GM21576 (cell line): Measurements from ENCODE around the gene PDCD10.

Experiments used
- ATAC-seq: cut with Tn5 transposase; IDR thresholded peaks from one replicate; pipeline ENCODE4 v1.9.1; 2021; ENCODE audit warnings: mild to moderate bottlenecking, moderate library complexity; ENCODE audit not compliant: unreplicated experiment

The PDCD10 gene

GRCh38 chr3:167684388-167684993, 50.2 kb downstream of the PDCD10 start:
- ATAC-seq, result peak; percentile 92

GRCh38 chr3:167679526-167679925, 55.2 kb downstream of the PDCD10 start:
- no peak for ATAC-seq

- ATAC-seq, result no peak
Observed at GRCh38 chr3:167675848-167676247, 58.8 kb downstream of the PDCD10 start.

- ATAC-seq, result no peak
Observed at GRCh38 chr3:167673221-167673620, 61.5 kb downstream of the PDCD10 start.

- ATAC-seq, result no peak
Observed at GRCh38 chr3:167671878-167672427, 62.7 kb downstream of the PDCD10 start.

- ATAC-seq, result no peak
Observed at GRCh38 chr3:167669699-167670098, 65.0 kb downstream of the PDCD10 start.

- ATAC-seq, result no peak
Observed at GRCh38 chr3:167668651-167669050, 66.0 kb downstream of the PDCD10 start.

- no peak for ATAC-seq
Observed at GRCh38 chr3:167666563-167666962, 68.1 kb downstream of the PDCD10 start.

- ATAC-seq, result no peak
Observed at GRCh38 chr3:167662919-167663400, 71.7 kb downstream of the PDCD10 start.

GRCh38 chr3:167657684-167658225, 76.9 kb downstream of the PDCD10 start:
- no peak for ATAC-seq

- no peak for ATAC-seq
Observed at GRCh38 chr3:167656821-167657220, 77.9 kb downstream of the PDCD10 start.

GRCh38 chr3:167653760-167654159, 80.9 kb downstream of the PDCD10 start, which contains the start of gene WDR49:
Gene WDR49, minus strand, starts transcription at chr3:167653942. Its CDS starts 517 bp downstream, at chr3:167653425.
- no peak for ATAC-seq

- ATAC-seq, result no peak
Observed at GRCh38 chr3:167653155-167653554, 81.5 kb downstream of the PDCD10 start.

- no peak for ATAC-seq
Observed at GRCh38 chr3:167651826-167652225, 82.9 kb downstream of the PDCD10 start.

GRCh38 chr3:167650459-167650858, 84.2 kb downstream of the PDCD10 start:
- no peak for ATAC-seq

- no peak for ATAC-seq
Observed at GRCh38 chr3:167649746-167650145, 84.9 kb downstream of the PDCD10 start.

- ATAC-seq, result no peak
Observed at GRCh38 chr3:167644611-167645010, 90.1 kb downstream of the PDCD10 start.
